Fibroblast of lung (primary cell): Measurements from ENCODE around the gene NLGN1. TPM values are rescaled to one million over a fixed set of nuclear protein-coding genes. Genes with fewer than 3 reads are reported as not detected.

Experiments used
- DNase-seq, 2 donors: peaks; one replicate each; pipeline versions ENCODE4 v3.0.0 to v3.0.0-alpha.2; 2010; ENCODE audit warnings: low read depth in 2 of 2
- H2AFZ ChIP-seq: 2 replicates; pipeline ENCODE4 v1.5.1; 2012; ENCODE audit warnings: low read length, control low read depth, inconsistent platforms
- H3K27ac ChIP-seq: 2 replicates; pipeline ENCODE4 v1.5.1; 2011; ENCODE audit warnings: low read length, control low read depth; ENCODE audit not compliant: insufficient read depth
- H3K27me3 ChIP-seq: 2 replicates; pipeline ENCODE4 v1.5.1; 2011; ENCODE audit warnings: mild to moderate bottlenecking, low read length; ENCODE audit not compliant: control insufficient read depth, insufficient read depth
- H3K36me3 ChIP-seq: 2 replicates; pipeline ENCODE4 v1.5.1; 2011; ENCODE audit warnings: low read length; ENCODE audit not compliant: control insufficient read depth, insufficient read depth
- H3K4me1 ChIP-seq: 2 replicates; pipeline ENCODE4 v1.5.1; 2011; ENCODE audit warnings: low read length; ENCODE audit not compliant: control insufficient read depth, insufficient read depth; ENCODE audit errors: extremely low read depth
- H3K4me2 ChIP-seq: 2 replicates; pipeline ENCODE4 v1.5.1; 2011; ENCODE audit warnings: low read length, control low read depth; ENCODE audit not compliant: insufficient read depth; ENCODE audit errors: extremely low read depth
- H3K4me3 ChIP-seq, 4 experiments: fragments of 200-600 bp in 1 of 4; sonication (generic) in 1 of 4; replicated peaks in 1 of 4; 2 replicates each; pipeline ENCODE4 v1.5.1; 2011 to 2016; ENCODE audit warnings: low read length in 4 of 4, low read depth in 3 of 4, mild to moderate bottlenecking in 3 of 4, control low read depth in 2 of 4, inconsistent platforms in 1 of 4, mixed read lengths in 1 of 4; ENCODE audit not compliant: insufficient read depth in 1 of 4; ENCODE audit errors: control extremely low read depth in 1 of 4
- H3K79me2 ChIP-seq: 2 replicates; pipeline ENCODE4 v1.5.1; 2012; ENCODE audit warnings: mild to moderate bottlenecking, low read length, inconsistent platforms; ENCODE audit not compliant: control insufficient read depth, insufficient read depth
- H3K9ac ChIP-seq: 2 replicates; pipeline ENCODE4 v1.5.1; 2011; ENCODE audit warnings: mild to moderate bottlenecking, low read length, control low read depth; ENCODE audit not compliant: insufficient read depth
- H3K9me3 ChIP-seq: 2 replicates; pipeline ENCODE4 v1.5.1; 2012; ENCODE audit warnings: low read depth, low read length; ENCODE audit not compliant: control insufficient read depth, insufficient read depth
- H4K20me1 ChIP-seq: 2 replicates; pipeline ENCODE4 v1.5.1; 2011; ENCODE audit warnings: low read length; ENCODE audit not compliant: control insufficient read depth, insufficient read depth; ENCODE audit errors: extremely low read depth
- CTCF ChIP-seq, 2 donors: IDR thresholded peaks in 1 of 2; conservative IDR thresholded peaks in 1 of 2; 1 replicate in 1 of 2; 2 replicates in 1 of 2; pipeline ENCODE4 v1.5.1; 2011 to 2012; ENCODE audit warnings: low read length in 2 of 2, control low read depth in 1 of 2, inconsistent platforms in 1 of 2, low read depth in 1 of 2, mild to moderate bottlenecking in 1 of 2
- EZH2 ChIP-seq: IDR thresholded peaks from 2 replicates; pipeline ENCODE4 v1.5.1; 2012; ENCODE audit warnings: low read length, control low read depth, mild to moderate bottlenecking; ENCODE audit errors: missing control alignments
- polyA plus RNA-seq, 2 donors: library from polyadenylated mRNA; depleted of rRNA in 1 of 2; stranded (reverse) in 1 of 2; unstranded in 1 of 2; fragments of >200 nt; gene quantifications; 2 replicates each; pipeline ENCODE4 v1.2.1, GENCODE V29; 2011 to 2012; ENCODE audit warnings: missing spikeins in 1 of 2
- total RNA-seq: library from RNA; depleted of rRNA; stranded (reverse); fragments of >200 nt; gene quantifications from 2 replicates; pipeline ENCODE4 v1.2.1, GENCODE V29; 2014

The NLGN1 gene
- total and polyA plus RNA-seq, 2 donors (not counting 1 experiment from before 2014, with no cell fraction given): 0.61 to 2.1 TPM

GRCh38 chr3:173556546-173556945, 159.0 kb downstream of the NLGN1 start:
- Histone ChIP-seq H3K4me3 (no peak overlapping the region), H2AFZ (no peak overlapping the region), H3K9ac (no peak overlapping the region), H3K4me1 (no peaks in the 10 kb centered on the region), H4K20me1 (no peaks in the 10 kb centered on the region), H3K79me2 (no peaks in the 10 kb centered on the region), H3K4me2 (no peak overlapping the region), H3K36me3 (no peaks in the 10 kb centered on the region), H3K27me3 (no peaks in the 10 kb centered on the region), H3K27ac (no peak overlapping the region), H3K9me3 (no peaks in the 10 kb centered on the region)
- DNase-seq: no peak
- TF ChIP-seq CTCF (conservative IDR thresholded peaks at IDR 0.05 in 1 of 2, IDR thresholded peaks at IDR 0.05 in 1 of 2; ENCODE audit: low read depth in 1 of 2, low read length in 2 of 2): no peak
- no peak for TF ChIP-seq EZH2

GRCh38 chr3:173567997-173568396, 170.5 kb downstream of the NLGN1 start:
- Histone ChIP-seq H3K9ac (no peak overlapping the region), H3K27me3 (no peaks in the 10 kb centered on the region), H3K9me3 (no peaks in the 10 kb centered on the region), H3K4me1 (no peaks in the 10 kb centered on the region), H4K20me1 (no peaks in the 10 kb centered on the region), H3K27ac (no peak overlapping the region), H2AFZ (no peak overlapping the region), H3K4me2 (no peak overlapping the region), H3K79me2 (no peaks in the 10 kb centered on the region), H3K36me3 (no peaks in the 10 kb centered on the region), H3K4me3 (no peak overlapping the region)
- TF ChIP-seq CTCF (conservative IDR thresholded peaks at IDR 0.05 in 1 of 2, IDR thresholded peaks at IDR 0.05 in 1 of 2; ENCODE audit: low read depth in 1 of 2, low read length in 2 of 2) (no peak), EZH2 (no peak)
- DNase-seq: no peak

GRCh38 chr3:173568623-173569022, 171.1 kb downstream of the NLGN1 start:
- Histone ChIP-seq H3K27me3 (no peaks in the 10 kb centered on the region), H3K36me3 (no peaks in the 10 kb centered on the region), H3K9me3 (no peaks in the 10 kb centered on the region), H3K4me1 (no peaks in the 10 kb centered on the region), H3K79me2 (no peaks in the 10 kb centered on the region), H3K4me2 (no peak overlapping the region), H3K4me3 (no peak overlapping the region), H4K20me1 (no peaks in the 10 kb centered on the region), H3K9ac (no peak overlapping the region), H3K27ac (no peak overlapping the region), H2AFZ (no peak overlapping the region)
- no peak for TF ChIP-seq EZH2
- no peak for TF ChIP-seq CTCF (conservative IDR thresholded peaks at IDR 0.05 in 1 of 2, IDR thresholded peaks at IDR 0.05 in 1 of 2; ENCODE audit: low read depth in 1 of 2, low read length in 2 of 2)
- no peak for DNase-seq
